Neural progenitor cell (in vitro differentiated cells): ENCODE data around the gene ANGPTL2.

Experiments used
- EZH2 ChIP-seq: fragments of 200-600 bp; sonication (generic); IDR thresholded peaks from 2 replicates; pipeline ENCODE4 v1.6.1; 2017; ENCODE audit warnings: antibody characterized with exemption, mild to moderate bottlenecking, moderate library complexity
- TF ChIP-seq, protein P1 (sequence below): fragments of 200-600 bp; sonication (generic); IDR thresholded peaks from 2 replicates; pipeline ENCODE4 v1.5.1; 2017; ENCODE audit warnings: antibody characterized with exemption, mild to moderate bottlenecking

DNA sequence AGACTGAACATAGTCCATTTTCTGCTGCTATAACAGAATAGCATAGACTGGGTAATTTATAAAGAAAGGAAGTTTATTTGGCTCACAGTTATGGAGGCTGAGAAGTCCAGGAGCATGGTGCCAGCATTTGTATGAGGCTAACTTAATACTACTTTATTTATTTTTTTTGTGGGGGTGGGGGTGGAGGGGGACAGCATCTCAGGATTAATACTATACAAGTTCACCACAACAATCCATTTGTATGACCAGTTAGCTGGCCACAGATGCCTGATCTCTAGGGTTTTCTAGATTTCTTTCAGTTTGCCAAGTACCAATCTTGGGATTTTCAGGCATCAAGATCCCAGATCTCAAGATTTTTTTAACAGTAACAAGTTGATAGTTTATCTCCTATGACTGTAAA lies 20.3 kb downstream of the ANGPTL2 start:
- TF ChIP-seq, protein P1, sequence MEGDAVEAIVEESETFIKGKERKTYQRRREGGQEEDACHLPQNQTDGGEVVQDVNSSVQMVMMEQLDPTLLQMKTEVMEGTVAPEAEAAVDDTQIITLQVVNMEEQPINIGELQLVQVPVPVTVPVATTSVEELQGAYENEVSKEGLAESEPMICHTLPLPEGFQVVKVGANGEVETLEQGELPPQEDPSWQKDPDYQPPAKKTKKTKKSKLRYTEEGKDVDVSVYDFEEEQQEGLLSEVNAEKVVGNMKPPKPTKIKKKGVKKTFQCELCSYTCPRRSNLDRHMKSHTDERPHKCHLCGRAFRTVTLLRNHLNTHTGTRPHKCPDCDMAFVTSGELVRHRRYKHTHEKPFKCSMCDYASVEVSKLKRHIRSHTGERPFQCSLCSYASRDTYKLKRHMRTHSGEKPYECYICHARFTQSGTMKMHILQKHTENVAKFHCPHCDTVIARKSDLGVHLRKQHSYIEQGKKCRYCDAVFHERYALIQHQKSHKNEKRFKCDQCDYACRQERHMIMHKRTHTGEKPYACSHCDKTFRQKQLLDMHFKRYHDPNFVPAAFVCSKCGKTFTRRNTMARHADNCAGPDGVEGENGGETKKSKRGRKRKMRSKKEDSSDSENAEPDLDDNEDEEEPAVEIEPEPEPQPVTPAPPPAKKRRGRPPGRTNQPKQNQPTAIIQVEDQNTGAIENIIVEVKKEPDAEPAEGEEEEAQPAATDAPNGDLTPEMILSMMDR = no peak
- TF ChIP-seq EZH2 = no peak
